ENCODE measurements around the gene CCL4.
"Not testable (repeated sequence)": the region's sequence is repeated elsewhere in the genome, so short reads cannot be mapped to it uniquely, and the experiment has no call there.

CCL4 gene

GRCh38 chr17:36117505-36118382 is 14.1 kb downstream of the CCL4 start:
- DNase-seq (ENCODE audit: low read depth, low spot score), result no peak

GRCh38 chr17:36118477-36119353 is 15.1 kb downstream of the CCL4 start:
- no peak for DNase-seq (ENCODE audit: low read depth, low spot score)

DNA sequence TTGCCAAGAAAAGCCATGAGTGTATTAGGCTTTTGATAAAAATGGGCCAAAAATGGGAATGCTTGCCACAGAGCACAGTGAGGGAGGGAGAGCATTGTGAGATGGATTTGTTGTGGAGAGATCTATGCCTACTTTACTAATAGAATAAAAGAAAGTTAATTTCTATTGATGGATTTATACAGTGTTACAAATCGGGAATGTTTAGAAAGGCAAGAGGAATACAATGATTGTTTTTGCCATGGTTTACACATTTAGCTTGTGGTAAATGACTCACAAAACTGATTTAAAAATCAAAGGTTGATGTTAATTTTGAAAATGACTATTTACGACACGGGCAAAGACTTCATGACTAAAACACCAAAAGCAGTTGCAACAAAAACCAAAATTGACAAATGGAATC is 16.6 kb downstream of the CCL4 start:
- no peak for DNase-seq (ENCODE audit: low read depth, low spot score)

DNA sequence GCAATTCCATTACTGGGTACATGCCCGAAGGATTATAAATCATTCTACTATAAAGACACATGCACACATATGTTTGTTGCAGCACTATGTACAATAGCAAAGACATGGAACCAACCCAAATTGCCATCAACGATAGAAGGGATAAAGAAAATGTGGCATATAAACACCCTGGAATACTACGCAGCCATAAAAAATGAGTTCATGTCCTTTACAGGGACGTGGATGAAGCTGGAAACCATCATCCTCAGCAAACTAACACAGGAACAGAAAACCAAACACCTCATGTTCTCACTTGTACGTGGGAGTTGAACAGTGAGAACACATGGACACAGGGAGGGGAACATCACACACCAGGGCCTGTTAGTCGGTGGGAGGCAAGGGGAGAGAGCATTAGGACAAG is 17.5 kb downstream of the CCL4 start:
- DNase-seq (ENCODE audit: low read depth, low spot score), result not testable (repeated sequence)

- DNase-seq (ENCODE audit: low read depth, low spot score), result no peak
These were observed 19.8 kb downstream of the CCL4 start for GRCh38 chr17:36123431-36123830.

GRCh38 chr17:36124879-36125824 is 21.5 kb downstream of the CCL4 start:
- peak; percentile 15 for DNase-seq (ENCODE audit: low read depth, low spot score)

GRCh38 chr17:36127199-36127893 is 23.7 kb downstream of the CCL4 start:
- DNase-seq (ENCODE audit: low read depth, low spot score), result no peak

DNA sequence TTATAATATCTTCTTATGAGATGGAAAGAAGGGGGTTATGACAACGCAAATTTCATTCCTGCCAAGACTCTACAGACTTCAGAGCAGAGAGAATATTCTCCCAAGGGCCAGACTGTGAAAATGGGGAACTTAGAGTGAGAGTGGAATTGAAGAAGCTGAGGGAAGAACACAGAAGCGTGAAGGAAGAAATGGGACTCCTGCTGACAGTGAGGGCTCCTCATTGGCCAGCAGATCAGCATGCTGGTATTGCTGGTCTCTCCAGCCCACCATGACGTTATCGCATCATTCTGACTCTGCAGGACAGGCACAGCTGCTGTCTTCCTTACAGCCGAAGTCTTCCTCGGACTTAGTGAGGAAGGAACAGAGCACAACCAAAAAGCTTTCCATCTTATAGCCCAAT is 24.3 kb downstream of the CCL4 start:
- DNase-seq (ENCODE audit: low read depth, low spot score), result no peak

GRCh38 chr17:36128411-36128978 is 24.9 kb downstream of the CCL4 start:
- no peak for DNase-seq (ENCODE audit: low read depth, low spot score)

- DNase-seq (ENCODE audit: low read depth, low spot score), result no peak
These were observed 26.0 kb downstream of the CCL4 start for GRCh38 chr17:36129616-36130015.

DNA sequence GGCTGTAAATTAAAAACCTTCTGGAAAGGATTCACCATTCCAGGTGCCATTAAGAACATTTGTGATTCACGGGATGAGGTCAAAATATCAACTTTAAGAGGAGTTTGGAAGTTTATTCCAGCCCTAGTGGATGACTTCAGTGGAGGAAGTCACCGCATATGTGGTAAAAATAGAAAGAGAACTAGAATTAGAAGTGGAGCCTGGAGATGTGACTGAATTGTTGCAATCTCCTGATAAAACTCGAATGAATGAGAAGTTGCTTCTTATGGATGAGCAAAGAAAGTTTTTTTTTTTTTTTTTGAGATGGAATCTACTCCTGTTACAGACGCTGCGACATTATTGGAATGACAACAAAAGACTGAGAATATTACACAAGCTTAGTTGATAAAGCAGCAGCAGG is 26.7 kb downstream of the CCL4 start:
- DNase-seq (ENCODE audit: low read depth, low spot score), result no peak

- DNase-seq (ENCODE audit: low read depth, low spot score), result no peak
These were observed 27.8 kb downstream of the CCL4 start for GRCh38 chr17:36131421-36131820.

- no peak for DNase-seq (ENCODE audit: low read depth, low spot score)
These were observed 28.3 kb downstream of the CCL4 start for GRCh38 chr17:36131931-36132330.

DNA sequence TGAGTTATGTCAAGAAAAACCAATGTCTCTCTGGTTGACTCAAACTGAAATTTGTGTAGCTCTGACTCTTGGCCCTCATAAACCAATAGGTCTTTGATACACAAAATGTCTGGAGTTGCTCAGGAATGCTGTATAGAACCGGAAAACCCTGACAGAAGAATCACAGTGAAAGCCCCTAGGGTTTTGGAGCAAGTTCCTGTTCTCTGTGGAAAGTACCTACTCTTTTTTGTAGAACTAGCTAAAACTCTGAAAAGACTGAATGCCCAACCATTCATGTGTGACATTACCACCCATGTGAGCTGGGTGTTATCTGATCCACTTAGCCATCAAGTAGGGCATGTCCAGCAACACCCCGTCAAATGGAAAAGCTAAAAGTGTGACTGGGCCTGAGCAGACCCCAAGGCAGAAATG is 28.8 kb downstream of the CCL4 start:
- DNase-seq (ENCODE audit: low read depth, low spot score), result no peak

DNA sequence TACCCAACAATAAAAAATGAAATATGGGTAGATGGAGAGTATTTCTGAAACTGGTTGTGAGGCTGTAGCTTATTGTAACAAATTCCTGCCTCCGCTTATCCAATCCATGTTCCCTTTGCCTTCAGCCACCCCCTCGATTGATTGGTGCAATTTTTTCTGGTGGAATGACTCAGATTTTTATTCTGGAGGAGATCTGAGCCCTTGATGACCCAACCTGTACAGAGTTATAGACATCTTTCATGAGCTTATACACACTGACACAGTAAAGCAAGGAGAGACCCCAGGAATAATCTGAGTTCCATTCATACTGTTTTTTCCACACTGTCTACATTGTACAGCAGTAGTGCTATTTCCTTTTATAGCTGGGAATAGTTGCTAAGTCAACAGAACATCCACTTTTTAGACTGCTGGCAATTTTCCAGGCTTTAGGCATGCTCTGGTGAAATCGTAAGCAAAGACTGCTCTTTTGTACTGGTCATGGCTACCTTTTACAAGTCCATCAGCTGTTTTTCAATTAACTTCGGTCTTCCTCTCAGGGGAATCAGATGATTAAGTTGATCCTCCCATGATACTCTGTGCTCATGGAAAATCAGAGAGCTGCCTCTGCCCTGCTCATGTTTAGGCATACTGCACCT is 30.1 kb downstream of the CCL4 start:
- DNase-seq (ENCODE audit: low read depth, low spot score), result no peak

GRCh38 chr17:36135465-36135864 is 31.8 kb downstream of the CCL4 start:
- DNase-seq (ENCODE audit: low read depth, low spot score), result no peak

DNA sequence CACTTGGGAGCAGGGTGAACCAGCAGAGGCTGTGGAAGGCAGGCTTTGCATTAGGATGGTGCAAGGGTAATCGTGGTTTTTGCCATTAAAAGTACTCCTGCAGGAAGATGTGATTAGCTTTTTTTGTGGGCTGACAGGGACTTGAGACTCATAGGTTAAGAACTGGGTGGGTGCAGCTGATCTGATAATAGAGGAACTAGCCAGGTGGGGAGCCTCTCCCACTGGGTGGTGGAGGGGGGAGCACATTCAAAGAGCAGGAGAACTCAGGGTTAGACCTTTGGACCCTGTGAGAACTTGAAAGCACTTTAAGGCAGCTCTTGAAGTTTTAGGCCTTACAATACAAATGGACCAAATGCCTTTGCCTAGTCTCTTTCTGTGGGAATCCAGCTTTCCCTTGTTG is 32.4 kb downstream of the CCL4 start:
- no peak for DNase-seq (ENCODE audit: low read depth, low spot score)

DNA sequence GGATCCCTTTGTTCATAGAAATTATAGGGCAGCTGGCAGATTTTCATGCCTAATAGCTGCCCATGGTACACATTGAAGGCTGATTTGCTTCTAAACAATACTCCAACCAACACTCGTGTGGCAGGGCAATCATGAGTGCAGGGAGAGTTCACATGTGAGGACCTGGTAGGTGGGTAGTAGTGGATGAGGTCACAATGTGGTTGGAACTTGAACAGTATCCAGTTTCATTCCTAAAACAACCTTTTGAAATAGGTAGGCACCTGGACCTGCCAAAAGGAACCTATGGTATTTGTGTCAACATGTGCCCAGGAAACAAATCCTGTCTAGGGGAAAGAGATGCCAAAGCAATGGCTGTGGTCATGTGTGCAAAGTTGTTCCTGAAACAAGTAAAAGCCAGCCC is 32.8 kb downstream of the CCL4 start:
- no peak for DNase-seq (ENCODE audit: low read depth, low spot score)

GRCh38 chr17:36142235-36142634 is 38.6 kb downstream of the CCL4 start:
- no peak for DNase-seq (ENCODE audit: low read depth, low spot score)

DNA sequence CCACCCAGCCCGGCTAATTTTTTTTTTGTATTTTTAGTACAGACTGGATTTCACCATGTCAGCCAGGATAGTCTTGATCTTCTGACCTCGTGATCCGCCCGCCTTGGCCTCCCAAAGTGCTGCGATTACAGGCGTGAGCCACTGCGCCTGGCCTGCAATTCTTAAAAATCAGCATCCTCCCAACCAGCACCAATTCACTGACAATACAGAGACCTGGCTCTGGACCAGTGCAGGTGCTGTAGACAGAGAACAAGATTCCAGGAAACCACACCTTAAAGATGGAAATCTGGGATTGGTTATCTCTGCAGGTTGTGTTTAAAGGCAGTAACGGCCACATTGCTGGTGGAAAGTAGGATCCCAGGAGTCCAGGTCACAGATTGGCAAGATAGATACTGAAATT is 39.2 kb downstream of the CCL4 start:
- no peak for DNase-seq (ENCODE audit: low read depth, low spot score)
